IPS-NIHi7 (cell line): ENCODE data around the gene ZRANB2.

ENCODE experiments used
- DNase-seq: peaks from one replicate; pipeline ENCODE4 v3.0.0; 2012; ENCODE audit warnings: mixed read lengths; ENCODE audit errors: extremely low spot score

ZRANB2 gene

GRCh38 chr1:71068325-71069240, 12.3 kb downstream of the ZRANB2 start:
- DNase-seq, result no peak

DNA sequence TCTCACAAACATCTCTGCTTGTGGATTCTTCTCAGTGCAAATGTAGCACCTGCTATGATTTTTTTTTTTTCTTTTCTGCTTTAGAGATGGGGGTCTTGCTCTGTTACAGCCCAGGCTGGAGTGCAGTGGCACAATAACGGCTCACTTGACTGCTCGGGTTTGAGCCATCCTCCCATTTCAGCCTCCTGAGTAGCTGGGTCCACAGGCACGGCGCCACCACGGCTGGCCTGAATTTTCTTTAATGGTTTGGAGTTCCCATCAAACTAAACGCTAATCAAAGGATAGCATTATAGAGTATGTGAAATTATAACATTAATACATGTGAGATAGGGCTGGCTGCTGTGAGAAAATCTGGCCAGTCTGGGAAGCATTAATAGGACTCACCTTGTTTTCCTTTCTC, 26.0 kb downstream of the ZRANB2 start:
- no peak for DNase-seq

- DNase-seq, result no peak
Measured at GRCh38 chr1:71054281-71054731, 26.5 kb downstream of the ZRANB2 start.

- DNase-seq, result no peak
Measured at GRCh38 chr1:71053758-71054157, 27.1 kb downstream of the ZRANB2 start.

DNA sequence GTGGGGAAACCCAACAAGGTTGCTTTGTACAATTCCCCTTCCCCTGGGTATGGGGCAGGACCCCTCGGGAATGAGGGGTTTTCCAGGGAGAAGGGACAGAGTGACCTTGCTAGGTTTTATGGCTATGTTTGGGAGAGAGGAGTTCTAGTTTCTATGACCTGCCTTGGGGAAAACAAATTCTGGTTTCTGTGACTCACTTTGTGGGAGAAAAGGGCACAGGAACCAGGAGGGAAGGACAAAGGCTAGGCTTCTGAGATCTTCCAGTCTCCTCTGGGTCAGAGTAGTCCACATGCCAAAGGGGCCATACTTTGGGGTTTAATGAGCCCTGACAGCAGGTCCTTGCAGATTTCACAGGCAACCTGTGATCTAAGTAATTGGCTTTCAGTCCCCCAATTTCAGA, 27.7 kb downstream of the ZRANB2 start:
- DNase-seq, result no peak

- peak; percentile 53 for DNase-seq
Measured at GRCh38 chr1:71049951-71050598, 30.8 kb downstream of the ZRANB2 start.

DNA sequence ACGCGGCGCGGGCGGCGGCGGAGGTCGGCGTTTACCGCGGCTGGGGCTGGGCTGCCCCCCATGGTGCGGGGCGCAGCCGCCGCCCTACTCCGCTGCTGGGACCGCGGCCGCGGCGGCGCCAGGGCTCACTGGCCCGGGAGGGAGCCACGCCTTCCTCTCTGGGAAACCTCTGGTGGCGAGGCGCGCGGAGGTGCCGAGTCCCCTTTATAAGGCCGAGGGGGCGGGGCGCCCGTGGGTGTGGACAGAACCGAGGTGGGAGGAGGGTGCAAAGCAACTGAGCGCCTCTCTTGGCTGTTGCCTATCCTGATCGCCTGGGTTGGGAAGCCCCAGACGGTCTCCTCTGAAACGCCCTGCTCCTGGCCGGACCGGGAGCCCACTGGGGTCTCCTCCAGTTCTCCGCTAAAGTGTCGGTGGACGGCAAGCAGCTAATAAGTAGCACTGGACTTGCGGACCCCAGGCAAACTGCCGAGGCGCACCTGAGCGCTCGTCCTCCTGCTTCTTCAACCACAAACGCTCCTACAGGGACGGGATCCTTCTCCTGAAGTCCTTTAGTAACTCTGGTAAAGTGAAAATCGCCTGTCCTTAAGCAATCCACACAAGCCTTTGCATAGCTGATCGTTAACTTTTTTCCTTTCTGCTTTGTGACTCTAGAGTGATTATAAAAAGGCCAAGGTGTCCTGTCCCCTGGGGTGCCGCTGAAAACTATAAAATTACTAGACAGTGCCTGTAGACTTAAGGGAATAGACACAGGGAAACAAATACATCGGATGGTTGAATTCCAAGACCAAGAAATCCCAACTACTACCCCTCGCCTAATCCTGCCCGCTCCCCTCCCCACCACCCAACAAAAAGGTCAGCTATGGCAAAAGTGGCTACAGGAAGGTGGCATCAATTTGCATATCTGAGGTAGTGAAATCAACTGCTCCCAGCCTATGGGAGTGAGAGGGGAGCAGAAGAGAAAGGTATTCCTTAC, 32.9 kb downstream of the ZRANB2 start, which contains the start of gene PTGER3:
Gene PTGER3 (minus strand): TSS at position 182 of the 973 bp plus-strand sequence. CDS start 239 bp downstream, outside the sequence.
- peak; percentile 59 for DNase-seq

GRCh38 chr1:71046891-71047634, 33.8 kb downstream of the ZRANB2 start:
- DNase-seq, result peak; percentile 26

- DNase-seq, result no peak
Measured at GRCh38 chr1:71045463-71046028, 35.3 kb downstream of the ZRANB2 start.

GRCh38 chr1:71044833-71045232, 36.0 kb downstream of the ZRANB2 start:
- DNase-seq, result no peak

DNA sequence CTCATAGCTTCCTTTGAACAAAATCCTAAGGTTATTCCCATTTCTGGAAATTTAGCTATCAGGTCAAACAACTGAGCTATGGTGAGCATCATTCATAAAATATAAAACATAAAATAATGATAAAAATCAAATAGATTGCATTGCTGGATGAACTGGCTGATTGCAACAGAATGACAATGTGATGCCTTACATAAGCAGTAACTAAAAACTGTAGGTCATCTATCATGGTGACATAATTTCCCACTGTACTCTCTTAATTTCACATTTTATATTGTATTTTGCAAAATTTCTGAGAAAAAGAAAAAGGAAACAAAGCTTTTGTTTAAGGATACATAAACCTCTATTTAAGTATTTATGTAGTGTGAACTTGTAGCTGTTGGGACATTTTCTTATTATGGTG, 37.8 kb downstream of the ZRANB2 start:
- DNase-seq, result no peak

DNA sequence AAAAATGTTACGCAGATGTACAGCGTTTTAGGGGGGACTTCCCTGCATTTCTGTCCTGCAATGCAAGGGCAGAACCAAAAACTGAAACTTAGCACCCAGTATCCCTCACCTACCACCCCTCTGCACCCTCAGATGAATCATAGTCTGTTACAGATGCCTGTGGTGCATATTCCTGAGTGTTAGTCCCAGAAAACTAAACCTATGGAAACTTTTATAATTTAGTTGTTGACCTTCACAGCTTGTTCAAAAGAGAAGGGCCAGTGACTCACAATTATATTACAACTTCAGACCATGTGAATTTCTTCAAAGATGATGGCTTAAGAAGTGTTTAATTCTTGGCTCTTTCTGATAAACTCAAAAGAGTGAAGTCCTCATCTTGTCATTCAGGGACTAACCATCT, 39.0 kb downstream of the ZRANB2 start:
- DNase-seq, result no peak

DNA sequence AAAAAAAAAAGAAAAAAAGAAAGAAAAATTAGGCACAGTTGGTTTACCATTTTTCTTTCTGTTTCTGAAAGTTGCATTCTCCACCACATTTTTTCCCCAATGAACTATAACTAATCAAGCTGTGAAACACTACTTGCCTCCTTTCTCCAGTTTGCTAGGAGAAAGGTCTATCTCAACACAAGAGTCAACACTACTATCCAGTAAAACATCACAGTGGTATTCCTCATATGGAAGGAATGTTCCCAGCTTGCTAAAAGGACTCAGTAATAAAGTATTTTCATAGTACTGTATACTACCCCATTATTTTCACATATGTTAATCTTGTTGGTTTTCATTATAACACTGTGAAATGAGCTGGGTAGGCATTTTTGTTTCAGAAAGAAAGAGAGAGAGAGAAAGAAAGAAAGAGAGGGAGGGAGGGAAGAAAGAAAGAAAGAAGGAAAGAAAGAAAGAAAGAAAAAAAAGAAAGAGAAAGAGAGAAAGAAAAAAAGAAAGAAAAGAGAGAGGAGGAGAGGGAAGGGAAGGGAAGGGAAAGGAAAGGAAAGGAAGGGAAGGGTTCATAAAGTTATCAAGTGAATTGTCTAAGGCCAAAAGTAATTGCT, 41.1 kb downstream of the ZRANB2 start:
- DNase-seq, result no peak

DNA sequence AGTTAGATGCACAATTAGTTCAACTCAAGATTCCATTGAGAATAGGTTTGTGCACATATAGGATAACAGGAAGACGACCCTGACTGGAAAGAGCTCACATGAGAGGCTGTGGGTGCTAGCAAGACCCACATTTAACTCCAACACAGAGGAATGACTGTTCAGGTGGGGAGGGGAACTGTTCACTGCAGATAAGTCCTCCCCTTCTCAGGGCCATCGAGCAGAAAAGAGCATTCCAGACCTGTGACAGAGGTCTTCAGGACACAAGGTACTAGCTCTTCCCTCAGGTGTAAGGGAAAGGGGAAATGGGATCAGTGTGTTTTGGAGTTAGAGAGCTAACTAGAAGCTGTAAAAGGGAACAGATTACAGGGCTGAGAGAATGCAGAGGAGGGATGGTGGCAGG, 41.9 kb downstream of the ZRANB2 start:
- DNase-seq, result no peak

DNA sequence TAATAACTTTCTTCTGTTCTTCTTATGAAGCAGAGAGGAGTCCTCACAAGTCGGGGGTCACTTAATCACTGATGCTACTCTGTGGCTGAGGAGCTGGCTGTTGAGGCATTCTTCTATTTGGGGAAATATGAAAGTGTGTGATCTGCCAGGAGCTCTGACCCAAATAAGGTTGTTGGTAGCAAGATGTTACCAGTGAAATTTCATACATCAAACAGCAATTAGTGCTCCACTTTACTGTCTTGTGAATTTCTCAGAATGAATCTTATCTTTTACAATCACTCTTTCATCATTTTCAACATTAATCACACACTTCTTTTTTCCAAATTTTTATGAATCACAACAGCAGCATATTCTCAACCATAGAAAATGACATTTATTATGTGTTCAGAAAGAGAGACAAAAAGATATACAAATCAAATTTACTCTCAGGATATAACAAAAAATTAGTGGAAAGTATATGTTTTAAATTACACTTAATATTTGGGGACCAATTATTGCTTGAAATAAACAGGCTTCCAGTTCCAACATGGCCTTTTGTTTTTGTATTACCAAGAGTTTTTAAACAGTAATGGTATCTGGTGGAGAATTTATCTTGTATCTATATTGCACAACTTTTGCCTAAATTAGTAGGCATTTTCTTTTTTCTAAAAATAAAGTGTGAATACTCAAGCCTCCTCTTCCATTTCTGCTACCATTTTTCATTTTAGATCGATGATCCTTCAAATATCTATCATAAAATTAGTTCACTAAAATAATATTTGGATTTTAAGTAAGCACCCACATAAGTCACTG, 42.8 kb downstream of the ZRANB2 start:
- DNase-seq, result no peak

GRCh38 chr1:71037066-71037465, 43.8 kb downstream of the ZRANB2 start:
- DNase-seq, result no peak

DNA sequence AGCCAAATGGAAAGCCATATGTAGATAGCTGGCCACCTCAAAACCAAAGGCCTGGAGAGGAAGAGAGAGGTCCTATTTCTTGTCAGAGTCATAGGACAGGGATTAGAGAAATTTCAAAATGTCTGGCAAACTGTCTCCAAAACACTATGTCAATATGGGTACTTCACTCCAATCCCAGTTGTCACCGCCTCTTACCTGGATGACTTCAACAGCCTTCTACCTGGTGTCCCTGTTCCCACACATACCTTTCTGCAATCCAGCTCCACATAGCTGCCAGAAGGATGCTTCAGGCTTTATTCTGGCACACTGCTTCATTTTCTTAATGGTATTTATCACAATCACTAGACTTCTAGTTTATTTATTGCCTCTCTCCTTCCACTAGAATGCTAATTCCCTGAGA, 47.7 kb downstream of the ZRANB2 start:
- no peak for DNase-seq

- DNase-seq, result no peak
Measured at GRCh38 chr1:71031426-71031825, 49.4 kb downstream of the ZRANB2 start.

DNA sequence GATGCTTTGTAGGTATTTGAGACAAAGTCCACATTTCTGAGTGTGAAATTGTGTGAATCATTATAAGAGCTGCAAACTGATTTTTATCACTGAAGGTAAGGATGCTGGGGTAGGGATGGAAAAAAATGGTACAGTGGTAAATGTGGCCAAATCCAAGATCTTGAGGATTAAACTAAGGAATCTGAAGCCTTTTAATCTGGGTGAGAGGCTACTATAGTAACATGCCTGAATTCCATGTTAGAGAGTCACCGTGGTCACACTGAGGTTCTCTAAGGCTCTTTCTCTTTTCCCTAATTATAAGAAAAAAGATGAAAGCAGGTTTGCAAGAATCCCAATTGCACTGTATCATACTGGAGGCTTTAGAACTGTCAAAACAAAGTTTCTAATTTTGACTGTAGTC, 50.8 kb downstream of the ZRANB2 start:
- no peak for DNase-seq
